Osteocyte (in vitro differentiated cells): ENCODE measurements around the gene PF4V1. TPM values are rescaled to one million over a fixed set of nuclear protein-coding genes. Genes with fewer than 3 reads are reported as not detected.

ENCODE experiments used
- DNase-seq: peaks from one replicate; pipeline ENCODE4 v3.0.0; 2021; ENCODE audit warnings: mixed read lengths; ENCODE audit not compliant: unreplicated experiment; ENCODE audit errors: extremely low spot score
- H3K27ac Mint-ChIP-seq: one replicate; pipeline ENCODE4 v1.8.0; 2021; ENCODE audit warnings: mild to moderate bottlenecking, mixed read lengths; ENCODE audit not compliant: unreplicated experiment
- H3K27me3 Mint-ChIP-seq: one replicate; pipeline ENCODE4 v1.8.0; 2021; ENCODE audit warnings: mixed read lengths; ENCODE audit not compliant: unreplicated experiment
- H3K36me3 Mint-ChIP-seq: one replicate; pipeline ENCODE4 v1.8.0; 2021; ENCODE audit warnings: mixed read lengths; ENCODE audit not compliant: unreplicated experiment
- H3K4me1 Mint-ChIP-seq: one replicate; pipeline ENCODE4 v1.8.0; 2021; ENCODE audit warnings: mixed read lengths; ENCODE audit not compliant: unreplicated experiment
- H3K4me3 Mint-ChIP-seq: one replicate; pipeline ENCODE4 v1.8.0; 2021; ENCODE audit warnings: mild to moderate bottlenecking, moderate library complexity, mixed read lengths; ENCODE audit not compliant: unreplicated experiment
- H3K9me3 Mint-ChIP-seq: one replicate; pipeline ENCODE4 v1.8.0; 2021; ENCODE audit warnings: mixed read lengths; ENCODE audit not compliant: unreplicated experiment
- total RNA-seq: library from RNA; stranded (reverse); gene quantifications from 2 replicates; pipeline ENCODE4 v1.2.1, GENCODE V29; 2021
- TF ChIP-seq, protein P1 (sequence below): fragments of 200-600 bp; sonication (generic); IDR thresholded peaks from 2 replicates; pipeline ENCODE4 v1.5.0; 2021; ENCODE audit warnings: antibody characterized with exemption, mild to moderate bottlenecking, moderate library complexity

PF4V1 gene
- total RNA-seq, 1 donor from 2014 or later, result not detected

DNA sequence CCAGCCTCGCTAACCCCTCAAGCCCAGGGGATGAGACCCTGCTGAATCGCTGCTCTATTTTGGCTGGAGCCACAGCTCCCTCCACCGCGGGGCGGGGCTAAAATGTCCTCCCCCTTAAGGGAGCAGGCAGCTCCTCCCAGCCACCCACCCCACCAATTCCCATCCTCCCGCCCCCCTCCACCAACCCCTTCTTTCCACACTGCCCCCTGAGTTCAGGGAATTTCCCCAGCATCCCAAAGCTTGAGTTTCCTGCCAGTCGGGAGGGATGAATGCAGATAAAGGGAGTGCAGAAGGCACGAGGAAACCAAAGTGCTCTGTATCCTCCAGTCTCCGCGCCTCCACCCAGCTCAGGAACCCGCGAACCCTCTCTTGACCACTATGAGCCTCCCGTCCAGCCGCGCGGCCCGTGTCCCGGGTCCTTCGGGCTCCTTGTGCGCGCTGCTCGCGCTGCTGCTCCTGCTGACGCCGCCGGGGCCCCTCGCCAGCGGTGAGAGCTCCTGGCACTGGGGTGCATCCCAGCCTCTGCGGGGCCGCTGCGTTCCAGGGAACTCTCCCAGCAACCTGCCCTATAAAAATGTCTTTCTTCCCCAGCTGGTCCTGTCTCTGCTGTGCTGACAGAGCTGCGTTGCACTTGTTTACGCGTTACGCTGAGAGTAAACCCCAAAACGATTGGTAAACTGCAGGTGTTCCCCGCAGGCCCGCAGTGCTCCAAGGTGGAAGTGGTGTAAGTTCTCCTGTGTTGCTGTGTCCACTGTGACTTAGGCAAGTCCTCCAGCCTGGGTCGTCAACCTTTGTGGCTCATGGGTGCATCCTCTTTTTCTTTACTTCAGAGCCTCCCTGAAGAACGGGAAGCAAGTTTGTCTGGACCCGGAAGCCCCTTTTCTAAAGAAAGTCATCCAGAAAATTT is 16.5 kb upstream of the PF4V1 start, which contains the start of gene CXCL6:
Gene CXCL6 (plus strand): TSS at position 306 of the 907 bp plus-strand sequence. CDS start 73 bp downstream, at position 379.
- peaks cover 4% of the 10 kb centered on the region for H3K27me3 Mint-ChIP-seq
- TF ChIP-seq, protein P1, sequence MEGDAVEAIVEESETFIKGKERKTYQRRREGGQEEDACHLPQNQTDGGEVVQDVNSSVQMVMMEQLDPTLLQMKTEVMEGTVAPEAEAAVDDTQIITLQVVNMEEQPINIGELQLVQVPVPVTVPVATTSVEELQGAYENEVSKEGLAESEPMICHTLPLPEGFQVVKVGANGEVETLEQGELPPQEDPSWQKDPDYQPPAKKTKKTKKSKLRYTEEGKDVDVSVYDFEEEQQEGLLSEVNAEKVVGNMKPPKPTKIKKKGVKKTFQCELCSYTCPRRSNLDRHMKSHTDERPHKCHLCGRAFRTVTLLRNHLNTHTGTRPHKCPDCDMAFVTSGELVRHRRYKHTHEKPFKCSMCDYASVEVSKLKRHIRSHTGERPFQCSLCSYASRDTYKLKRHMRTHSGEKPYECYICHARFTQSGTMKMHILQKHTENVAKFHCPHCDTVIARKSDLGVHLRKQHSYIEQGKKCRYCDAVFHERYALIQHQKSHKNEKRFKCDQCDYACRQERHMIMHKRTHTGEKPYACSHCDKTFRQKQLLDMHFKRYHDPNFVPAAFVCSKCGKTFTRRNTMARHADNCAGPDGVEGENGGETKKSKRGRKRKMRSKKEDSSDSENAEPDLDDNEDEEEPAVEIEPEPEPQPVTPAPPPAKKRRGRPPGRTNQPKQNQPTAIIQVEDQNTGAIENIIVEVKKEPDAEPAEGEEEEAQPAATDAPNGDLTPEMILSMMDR, result no peak

DNA sequence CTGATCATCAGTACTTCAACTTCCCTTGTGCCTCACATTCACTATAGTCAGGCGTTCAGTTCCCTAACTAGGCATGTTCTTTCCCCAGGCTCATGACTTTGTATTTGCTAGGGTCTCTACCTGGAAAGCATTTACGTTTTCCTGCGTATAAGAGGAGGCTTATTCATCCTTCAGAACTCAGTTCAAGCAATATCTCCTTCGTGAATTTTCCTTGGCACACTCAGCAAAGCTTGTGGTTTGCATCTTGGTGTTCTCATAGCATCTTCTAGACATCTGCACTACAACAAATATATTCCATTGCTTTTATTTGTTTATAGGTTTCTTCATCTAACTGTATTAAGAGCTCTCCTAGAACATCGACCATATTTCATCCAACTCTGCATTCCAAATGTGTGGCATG is 14.0 kb upstream of the PF4V1 start:
- H3K27ac Mint-ChIP-seq, result peak overlapping the region; percentile 5
- H3K36me3 Mint-ChIP-seq, result peaks cover 10% of the 10 kb centered on the region
- DNase-seq, result no peak
- H3K9me3 Mint-ChIP-seq, result peaks cover 4% of the 10 kb centered on the region
- TF ChIP-seq, protein P1, result no peak
- H3K4me3 Mint-ChIP-seq, result peak overlapping the region; percentile 82
- peaks cover 30% of the 10 kb centered on the region for H3K4me1 Mint-ChIP-seq
- H3K27me3 Mint-ChIP-seq, result peaks cover 4% of the 10 kb centered on the region

More for the DNA sequence above, 16.5 kb upstream of the PF4V1 start, which contains the start of gene CXCL6:
- H3K9me3 Mint-ChIP-seq, result peaks cover 7% of the 10 kb centered on the region
- DNase-seq, result peak; percentile 86
- peak within 1 kb of the TSS; percentile 78 for H3K27ac Mint-ChIP-seq
- peaks cover 45% of the 10 kb centered on the region for H3K4me1 Mint-ChIP-seq
- peaks cover 4% of the 10 kb centered on the region for H3K36me3 Mint-ChIP-seq
- peak within 1 kb of the TSS; percentile 82 for H3K4me3 Mint-ChIP-seq

DNA sequence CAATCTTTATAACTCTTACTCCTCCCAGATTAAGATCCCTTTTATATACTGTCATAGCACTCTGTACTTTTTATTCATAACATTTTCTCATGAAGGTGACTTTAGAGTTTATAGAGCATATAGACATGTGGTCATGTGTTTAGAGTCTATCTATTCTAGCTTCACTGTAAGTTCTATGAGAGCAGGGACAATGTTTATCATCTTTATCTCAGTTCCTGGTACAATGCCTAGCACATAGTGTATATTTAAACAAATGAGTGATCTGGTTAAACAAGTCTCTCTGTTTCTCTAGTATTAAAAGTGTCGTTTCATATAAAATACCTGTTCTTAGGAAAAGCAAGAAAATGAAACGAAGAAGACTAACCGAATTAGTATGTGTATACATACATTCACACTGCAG is 13.4 kb upstream of the PF4V1 start:
- Mint-ChIP-seq H3K27me3 (peaks cover 8% of the 10 kb centered on the region), H3K27ac (no peak overlapping the region), H3K4me3 (no peak overlapping the region), H3K36me3 (peaks cover 10% of the 10 kb centered on the region), H3K4me1 (peaks cover 35% of the 10 kb centered on the region), H3K9me3 (peaks cover 4% of the 10 kb centered on the region)
- no peak for DNase-seq
- TF ChIP-seq, protein P1, result no peak

DNA sequence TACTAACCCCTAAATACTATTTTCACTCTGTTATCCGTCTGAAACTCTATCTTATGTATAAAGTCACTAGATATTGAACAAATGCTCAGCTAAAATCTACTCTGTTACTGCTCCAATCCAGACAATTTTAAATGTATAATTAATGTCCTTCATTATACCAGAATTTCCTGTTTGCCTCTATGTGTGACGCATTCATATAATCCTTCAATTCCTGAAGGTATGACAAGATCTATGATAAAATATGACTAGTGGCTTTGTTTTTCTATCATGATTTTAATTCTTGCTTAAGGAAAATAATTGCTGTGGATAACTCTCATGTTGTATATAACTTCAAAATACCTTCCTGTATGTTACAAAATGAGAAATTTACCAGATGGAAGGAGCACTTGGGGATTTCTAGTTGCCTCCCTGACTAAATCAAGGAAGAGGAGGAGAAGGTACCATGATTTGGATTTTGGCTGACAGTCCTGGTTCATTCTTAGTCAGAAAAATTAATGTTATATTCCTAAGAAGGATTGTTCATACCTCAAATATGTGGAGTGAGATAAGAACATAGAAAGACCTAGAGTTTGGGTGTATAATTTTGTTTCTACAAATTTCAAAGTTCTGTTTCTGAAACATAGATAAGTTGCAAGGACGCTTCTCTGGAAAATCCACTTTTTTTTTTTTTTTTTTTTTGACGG is 11.7 kb upstream of the PF4V1 start:
- no peak for DNase-seq
- peaks cover 10% of the 10 kb centered on the region for H3K36me3 Mint-ChIP-seq
- H3K27me3 Mint-ChIP-seq, result peaks cover 10% of the 10 kb centered on the region
- H3K4me3 Mint-ChIP-seq, result no peak overlapping the region
- H3K4me1 Mint-ChIP-seq, result peaks cover 33% of the 10 kb centered on the region
- TF ChIP-seq, protein P1, result no peak
- peaks cover 4% of the 10 kb centered on the region for H3K9me3 Mint-ChIP-seq
- no peak overlapping the region for H3K27ac Mint-ChIP-seq

DNA sequence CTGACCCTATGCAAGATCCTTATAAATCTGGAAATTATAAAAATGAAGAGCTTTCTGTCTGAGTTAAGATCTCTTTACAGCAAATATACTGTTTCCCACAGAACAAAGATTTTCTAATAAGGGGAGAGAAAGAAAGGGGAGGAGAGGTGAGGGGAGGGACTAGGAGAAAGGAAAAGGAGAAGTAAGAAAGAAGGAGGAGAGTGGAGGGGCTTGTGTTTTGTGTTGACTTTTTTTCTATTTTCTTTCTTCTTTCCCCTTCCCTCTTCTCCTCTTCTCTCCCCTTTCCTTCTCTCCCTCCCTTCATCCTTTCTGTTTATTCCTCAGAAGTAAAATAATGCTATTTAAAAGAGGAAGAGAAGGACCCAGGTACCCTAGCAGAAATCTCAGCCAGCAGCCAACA is 10.4 kb upstream of the PF4V1 start:
- peaks cover 10% of the 10 kb centered on the region for H3K27me3 Mint-ChIP-seq
- H3K27ac Mint-ChIP-seq, result no peak overlapping the region
- no peak overlapping the region for H3K4me3 Mint-ChIP-seq
- H3K4me1 Mint-ChIP-seq, result peaks cover 24% of the 10 kb centered on the region
- TF ChIP-seq, protein P1, result no peak
- H3K9me3 Mint-ChIP-seq, result peaks cover 4% of the 10 kb centered on the region
- no peak for DNase-seq
- peaks cover 10% of the 10 kb centered on the region for H3K36me3 Mint-ChIP-seq
